Stimulated activated CD4-positive, alpha-beta T cell treated with anti-CD3 and anti-CD28 coated beads, Interleukin-2, amount 100 ng/mL, for 24 hours (primary cell): ENCODE results near the gene MEIOB.
"Not testable (repeated sequence)": the region's sequence is repeated elsewhere in the genome, so short reads cannot be mapped to it uniquely, and the experiment has no call there.

Experiments used
- DNase-seq, 2 donors: peaks; one replicate each; pipeline ENCODE4 v3.0.0-alpha.2; 2020

Gene MEIOB

GRCh38 chr16:1809281-1809801 is 62.6 kb downstream of the MEIOB start:
- no peak for DNase-seq

- DNase-seq: no peak
Observed at GRCh38 chr16:1808691-1809090, 63.3 kb downstream of the MEIOB start.

GRCh38 chr16:1807626-1808025 is 64.3 kb downstream of the MEIOB start:
- no peak for DNase-seq

- DNase-seq: no peak
Observed at GRCh38 chr16:1800701-1801100, 71.3 kb downstream of the MEIOB start.

GRCh38 chr16:1799263-1799662 is 72.7 kb downstream of the MEIOB start:
- not testable (repeated sequence) for DNase-seq

- DNase-seq: no peak
Observed at GRCh38 chr16:1794908-1795666, 76.9 kb downstream of the MEIOB start.

- DNase-seq: no peak
Observed at GRCh38 chr16:1794221-1794871, 77.6 kb downstream of the MEIOB start.

GRCh38 chr16:1793578-1794220 is 78.3 kb downstream of the MEIOB start, which contains the start of gene IGFALS:
Gene IGFALS (minus strand): TSS chr16:1793705. CDS start chr16:1793652, 53 bp downstream.
- no peak for DNase-seq

- no peak for DNase-seq
Observed at GRCh38 chr16:1792836-1793577, 79.0 kb downstream of the MEIOB start.

DNA sequence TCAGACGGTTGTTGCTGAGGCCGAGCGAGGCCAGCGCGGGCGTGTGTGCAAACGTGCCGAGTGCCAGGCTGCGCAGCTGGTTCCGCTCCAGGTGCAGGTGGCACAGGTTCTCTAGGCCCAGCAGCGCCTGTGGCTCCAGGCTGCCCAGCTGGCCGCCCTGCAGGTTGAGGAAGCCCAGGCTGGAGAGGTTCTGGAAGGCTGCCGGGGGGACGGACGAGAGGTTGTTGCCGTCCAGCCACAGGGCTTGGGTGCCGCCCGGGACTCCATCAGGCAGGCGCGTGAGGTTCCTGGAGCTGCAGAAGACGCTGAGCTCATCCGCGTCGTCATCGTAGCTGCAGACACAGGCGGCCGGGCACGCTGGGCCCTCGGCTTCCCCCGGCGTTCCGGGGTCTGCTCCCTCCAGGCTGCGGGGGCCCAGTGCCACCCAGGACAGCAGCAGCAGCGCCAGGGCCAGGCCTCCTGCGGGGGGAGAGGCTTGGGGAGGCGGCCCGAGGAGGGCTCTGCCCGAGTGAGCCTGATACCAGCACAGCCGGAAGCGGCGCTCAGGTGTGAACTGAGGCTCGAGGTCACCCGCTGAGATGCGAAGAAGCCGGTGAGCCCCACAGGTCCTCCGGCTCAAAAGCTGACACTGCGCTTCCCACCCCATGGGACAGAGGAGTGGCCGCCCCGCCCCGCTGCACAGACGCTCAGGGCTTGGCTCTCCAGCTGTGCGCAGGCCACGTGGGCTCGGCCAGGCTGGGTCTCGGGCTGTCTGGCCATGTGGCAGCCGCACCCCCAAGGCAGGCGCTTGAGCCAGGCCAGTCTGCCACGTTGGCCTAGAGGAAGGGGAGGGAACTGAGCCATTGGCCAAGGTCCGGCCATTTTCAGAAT is 79.8 kb downstream of the MEIOB start:
- DNase-seq: no peak

DNA sequence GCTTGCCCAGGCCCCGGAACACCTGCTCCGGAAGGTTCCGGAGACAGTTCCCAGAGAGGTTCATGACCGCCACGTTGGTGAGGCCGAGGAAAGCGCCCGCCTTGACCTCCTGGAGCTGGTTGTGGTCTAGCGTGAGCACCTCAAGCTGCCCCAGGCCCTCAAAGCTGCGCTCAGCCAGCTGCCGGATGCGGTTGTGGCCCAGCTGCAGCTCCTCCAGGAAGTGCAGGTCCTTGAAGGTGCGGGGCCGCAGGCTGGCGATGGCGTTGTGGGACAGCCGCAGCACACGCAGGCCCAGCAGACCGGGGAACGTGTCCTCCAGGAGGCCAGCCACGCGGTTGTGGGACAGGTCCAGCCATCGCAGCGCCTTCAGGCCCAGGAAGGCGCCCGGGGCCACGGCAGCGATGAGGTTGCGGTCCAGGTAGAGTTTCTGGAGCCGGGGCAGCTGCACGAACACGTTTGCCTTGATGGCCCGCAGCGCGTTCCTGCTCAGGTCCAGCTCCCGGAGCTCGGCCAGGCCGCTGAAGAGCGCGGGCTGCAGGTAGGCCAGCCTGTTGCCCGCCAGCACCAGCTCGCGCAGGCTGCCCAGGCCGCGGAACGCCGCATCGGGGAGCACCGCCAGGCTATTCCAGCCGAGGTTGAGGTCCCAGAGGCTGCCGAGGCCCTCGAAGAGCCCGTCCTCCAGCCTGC is 80.6 kb downstream of the MEIOB start:
- DNase-seq: no peak

- DNase-seq: no peak
Observed at GRCh38 chr16:1790611-1791255, 81.2 kb downstream of the MEIOB start.

- DNase-seq: no peak
Observed at GRCh38 chr16:1790261-1790610, 81.7 kb downstream of the MEIOB start.

- DNase-seq: no peak
Observed at GRCh38 chr16:1789643-1790045, 82.3 kb downstream of the MEIOB start.

DNA sequence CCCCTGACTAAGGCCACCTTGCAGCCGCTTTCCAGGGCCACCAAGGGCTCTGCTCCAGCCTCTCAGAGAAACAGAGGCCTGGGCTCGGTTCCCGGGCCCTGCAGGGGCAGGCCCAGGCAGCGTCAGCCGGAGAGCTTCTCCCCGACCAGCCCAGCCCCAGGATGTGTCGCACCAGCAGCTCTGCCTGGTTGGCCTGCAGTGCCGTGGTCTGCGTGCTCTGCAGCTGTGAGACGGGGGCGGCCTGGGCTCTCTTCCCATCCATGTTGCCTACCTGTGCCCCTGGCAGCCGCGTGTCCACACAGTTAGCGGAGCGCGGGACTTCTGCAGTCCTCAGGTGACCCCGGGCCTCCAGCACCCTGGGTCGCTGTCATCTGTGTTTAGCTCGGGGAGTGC is 83.3 kb downstream of the MEIOB start:
- no peak for DNase-seq

- no peak for DNase-seq
Observed at GRCh38 chr16:1788095-1788707, 83.8 kb downstream of the MEIOB start.

DNA sequence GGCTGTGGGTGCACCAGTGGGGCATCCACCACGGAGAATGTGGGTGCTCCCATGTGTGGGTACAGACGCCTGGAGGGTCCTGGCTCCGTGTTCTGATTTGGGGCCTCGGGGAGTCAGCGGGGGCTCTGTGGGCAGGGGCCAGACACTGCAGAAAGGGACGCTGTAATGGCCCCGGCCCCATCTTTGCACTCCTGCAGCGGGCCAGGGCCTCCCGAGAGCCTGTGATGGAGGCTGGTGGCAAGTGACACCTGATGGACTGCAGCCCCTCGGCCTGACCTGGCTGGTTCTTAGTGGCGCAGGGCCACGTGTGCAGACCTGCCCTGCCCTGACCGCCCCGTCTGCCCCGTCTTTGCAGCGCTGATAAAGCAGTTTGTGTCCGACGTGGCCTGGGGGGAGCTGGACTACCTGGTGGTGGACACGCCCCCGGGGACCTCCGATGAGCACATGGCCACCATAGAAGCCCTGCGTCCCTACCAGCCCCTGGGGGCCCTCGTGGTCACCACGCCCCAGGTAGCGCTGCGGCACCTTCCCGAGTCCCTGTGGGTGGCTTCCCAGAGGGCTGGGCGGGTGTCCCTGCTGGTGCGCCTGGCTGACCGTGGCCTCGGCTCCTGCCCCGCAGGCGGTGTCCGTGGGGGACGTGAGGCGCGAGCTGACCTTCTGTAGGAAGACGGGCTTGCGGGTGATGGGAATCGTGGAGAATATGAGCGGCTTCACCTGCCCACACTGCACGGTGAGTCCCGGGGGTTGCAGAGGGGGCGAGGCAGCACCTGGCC is 84.5 kb downstream of the MEIOB start:
- no peak for DNase-seq

DNA sequence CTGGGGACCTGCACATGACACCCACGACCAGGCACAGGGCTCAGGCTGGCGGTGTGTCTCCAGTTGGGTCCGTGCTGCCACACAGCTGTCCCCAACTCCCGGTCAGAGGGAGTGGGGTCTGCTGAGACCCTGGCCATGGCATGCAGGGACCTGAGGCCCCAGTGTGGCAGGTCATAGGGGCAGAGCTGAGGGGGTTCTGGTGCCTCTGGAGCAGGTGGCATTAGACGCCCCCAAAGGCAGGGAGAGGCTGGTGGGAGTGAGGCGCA is 85.0 kb downstream of the MEIOB start:
- no peak for DNase-seq

- no peak for DNase-seq
Observed at GRCh38 chr16:1786242-1787055, 85.5 kb downstream of the MEIOB start.
